ENCODE measurements around the gene SLC22A31.

Gene SLC22A31

DNA sequence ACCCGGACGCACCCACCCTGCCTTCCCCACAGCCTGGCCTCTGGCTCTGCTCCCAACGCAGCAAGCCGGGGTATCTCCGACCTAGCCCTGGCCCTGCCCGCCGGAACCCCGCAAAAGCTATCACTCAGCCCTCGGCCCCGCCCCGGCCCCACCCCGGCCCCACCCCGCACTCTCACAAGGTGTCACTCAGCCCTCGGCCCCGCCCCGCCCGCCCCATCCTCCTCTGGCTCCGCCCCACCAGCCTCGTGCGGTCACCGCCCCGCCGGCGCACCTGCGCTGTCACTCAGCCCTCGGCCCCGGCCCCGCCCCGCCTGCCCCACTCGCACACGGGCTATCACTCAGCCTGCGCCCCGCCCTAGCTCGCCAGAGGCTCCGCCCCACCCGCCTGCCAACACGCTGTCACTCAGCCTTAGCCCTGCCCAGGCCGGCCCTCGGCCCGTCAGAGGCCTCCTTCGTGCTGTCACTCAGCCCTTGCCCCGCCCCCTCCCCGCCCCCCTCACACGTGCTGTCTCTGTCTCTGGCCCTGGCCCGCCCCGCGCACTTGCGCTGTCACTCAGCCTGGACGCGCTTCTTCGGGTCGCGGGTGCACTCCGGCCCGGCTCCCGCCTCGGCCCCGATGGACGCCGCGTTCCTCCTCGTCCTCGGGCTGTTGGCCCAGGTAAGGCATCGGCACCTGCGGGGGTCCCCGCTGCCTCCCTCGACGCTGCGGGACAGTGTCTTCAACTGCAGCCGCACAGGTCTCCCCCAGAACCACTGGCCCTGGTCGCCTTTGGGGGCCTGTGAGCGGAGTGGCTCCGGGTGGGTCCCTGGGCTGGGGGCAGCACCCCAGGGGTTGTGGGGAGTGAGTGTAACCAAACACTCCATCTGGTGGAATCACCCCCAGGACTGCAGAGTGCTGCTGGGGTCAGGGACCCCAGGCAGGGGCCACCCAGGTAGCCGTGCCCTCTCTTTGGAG lies 28.8 kb downstream of the SLC22A31 start, which contains the start of gene CDH15:
Gene CDH15, plus strand, starts transcription at position 533 of the 955 bp plus-strand sequence. Its CDS starts 84 bp downstream, at position 617.
- DNase-seq (ENCODE audit: low read depth): peak; percentile 84
- no peak within 1 kb of the TSS; the same call in 1 of the 2 replicates for H3K4me3 ChIP-seq (ENCODE audit: low read depth, low read length)
- TF ChIP-seq, protein P1, sequence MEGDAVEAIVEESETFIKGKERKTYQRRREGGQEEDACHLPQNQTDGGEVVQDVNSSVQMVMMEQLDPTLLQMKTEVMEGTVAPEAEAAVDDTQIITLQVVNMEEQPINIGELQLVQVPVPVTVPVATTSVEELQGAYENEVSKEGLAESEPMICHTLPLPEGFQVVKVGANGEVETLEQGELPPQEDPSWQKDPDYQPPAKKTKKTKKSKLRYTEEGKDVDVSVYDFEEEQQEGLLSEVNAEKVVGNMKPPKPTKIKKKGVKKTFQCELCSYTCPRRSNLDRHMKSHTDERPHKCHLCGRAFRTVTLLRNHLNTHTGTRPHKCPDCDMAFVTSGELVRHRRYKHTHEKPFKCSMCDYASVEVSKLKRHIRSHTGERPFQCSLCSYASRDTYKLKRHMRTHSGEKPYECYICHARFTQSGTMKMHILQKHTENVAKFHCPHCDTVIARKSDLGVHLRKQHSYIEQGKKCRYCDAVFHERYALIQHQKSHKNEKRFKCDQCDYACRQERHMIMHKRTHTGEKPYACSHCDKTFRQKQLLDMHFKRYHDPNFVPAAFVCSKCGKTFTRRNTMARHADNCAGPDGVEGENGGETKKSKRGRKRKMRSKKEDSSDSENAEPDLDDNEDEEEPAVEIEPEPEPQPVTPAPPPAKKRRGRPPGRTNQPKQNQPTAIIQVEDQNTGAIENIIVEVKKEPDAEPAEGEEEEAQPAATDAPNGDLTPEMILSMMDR (IDR thresholded peaks at IDR 0.05; ENCODE audit: low read depth, low read length, missing control alignments): no peak

DNA sequence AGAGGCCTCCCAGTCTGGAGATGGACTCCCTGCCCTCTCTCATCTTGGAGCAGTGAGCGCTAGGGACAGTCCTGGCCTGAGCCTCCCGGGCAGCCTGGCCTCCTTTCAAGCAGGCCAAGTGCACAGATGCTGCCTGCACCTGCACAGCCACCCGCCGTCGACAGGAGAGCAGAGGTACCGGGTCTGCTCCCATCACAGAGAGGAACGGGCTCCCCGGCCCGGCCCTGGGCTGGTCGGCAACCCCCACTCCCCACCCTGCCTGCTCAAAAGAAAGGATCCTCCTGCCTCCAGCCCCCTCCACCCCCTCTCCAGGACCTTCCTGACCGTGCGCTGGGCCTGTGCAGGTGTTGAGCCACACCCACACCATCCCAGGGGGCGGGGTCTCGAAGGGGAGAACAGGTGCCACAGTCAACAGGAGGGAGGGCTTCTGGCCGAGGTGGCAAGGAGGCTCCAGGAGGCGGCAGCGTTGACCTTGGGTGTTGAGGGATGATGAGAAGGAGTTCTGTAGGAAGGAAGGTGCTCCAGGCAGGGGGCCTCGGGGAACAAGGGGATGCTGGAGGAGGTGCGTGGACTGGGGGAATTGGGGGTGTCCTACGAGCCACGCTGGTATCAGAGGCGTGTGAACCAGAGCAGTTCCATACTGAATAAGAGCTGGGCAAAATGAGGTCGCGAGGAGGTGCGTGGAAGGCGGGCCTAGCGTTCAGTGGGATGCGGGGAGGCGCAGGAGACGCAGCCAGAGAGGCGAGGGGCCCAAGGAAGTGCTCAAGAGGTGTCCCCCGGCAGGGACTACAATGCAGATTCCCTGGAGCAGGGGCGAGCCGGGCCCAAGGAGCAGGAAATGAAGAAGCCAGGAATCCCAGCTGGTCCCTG lies 29.8 kb downstream of the SLC22A31 start:
- DNase-seq (ENCODE audit: low read depth): no peak
- TF ChIP-seq, protein P1 (IDR thresholded peaks at IDR 0.05; ENCODE audit: low read depth, low read length, missing control alignments): no peak
- H3K4me3 ChIP-seq (ENCODE audit: low read depth, low read length): no peak overlapping the region; the same call in 1 of the 2 replicates

DNA sequence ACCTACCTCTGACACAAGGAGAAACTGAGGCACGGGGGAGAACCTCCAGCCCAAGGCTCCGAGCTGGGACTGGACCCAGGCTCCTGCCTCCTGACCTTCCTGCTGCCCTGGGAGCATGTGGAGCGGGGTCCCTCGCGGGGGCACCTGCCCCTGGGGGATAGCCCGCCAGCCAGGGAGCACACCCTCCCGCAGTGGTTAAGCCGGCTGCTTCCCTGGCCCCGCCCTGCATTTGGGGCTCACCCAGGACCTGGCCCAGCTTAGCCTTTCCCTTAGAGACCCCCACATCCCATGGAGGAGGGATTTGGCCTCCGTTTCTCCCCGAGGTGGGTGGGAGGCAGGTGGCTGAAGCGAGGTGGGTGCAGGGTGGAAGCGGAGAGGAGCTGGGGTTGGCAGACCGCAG lies 30.6 kb downstream of the SLC22A31 start:
- TF ChIP-seq, protein P1 (IDR thresholded peaks at IDR 0.05; ENCODE audit: low read depth, low read length, missing control alignments): no peak
- no peak for DNase-seq (ENCODE audit: low read depth)
- H3K4me3 ChIP-seq (ENCODE audit: low read depth, low read length): no peak overlapping the region

DNA sequence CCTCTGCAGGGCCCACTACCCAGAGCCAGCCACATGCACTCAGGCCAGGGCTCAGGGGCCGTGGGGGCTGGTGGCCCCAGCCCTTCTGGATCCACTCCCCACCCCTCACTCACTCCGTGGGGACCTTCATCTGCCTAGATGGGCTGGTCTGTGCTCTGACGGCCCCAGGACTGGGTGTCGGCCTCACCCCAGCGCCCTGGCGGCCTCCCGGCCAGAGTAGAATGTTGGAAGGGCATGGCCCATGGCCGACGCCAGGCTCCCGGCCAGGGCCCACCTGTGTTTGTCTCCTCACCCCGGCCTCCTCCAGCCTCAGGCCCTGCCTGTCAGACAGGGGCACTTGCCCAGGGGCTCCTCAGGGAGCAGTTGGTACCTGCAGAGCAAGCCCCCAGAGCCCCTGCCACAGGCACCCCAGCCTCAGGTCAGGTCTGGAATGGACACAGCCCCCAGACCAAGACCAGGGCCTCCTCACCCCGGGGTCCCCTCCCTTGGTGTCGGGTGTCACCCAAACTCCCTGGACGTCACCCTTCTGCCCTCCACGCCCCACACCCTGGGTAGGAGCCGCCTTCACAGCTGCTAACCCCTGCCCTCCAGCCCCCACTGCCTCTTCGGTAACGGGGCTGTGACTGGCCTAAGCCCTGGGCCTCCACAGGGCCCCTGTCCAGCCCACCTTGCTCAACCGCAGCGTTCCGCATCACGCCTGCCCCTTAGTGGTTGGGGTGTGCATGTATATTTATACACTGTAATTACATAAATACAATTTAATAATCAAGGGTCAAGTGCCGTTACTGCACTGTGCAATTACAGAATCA lies 31.8 kb downstream of the SLC22A31 start:
- TF ChIP-seq, protein P1 (IDR thresholded peaks at IDR 0.05; ENCODE audit: low read depth, low read length, missing control alignments): peak; percentile 6
- no peak overlapping the region for H3K4me3 ChIP-seq (ENCODE audit: low read depth, low read length)
- DNase-seq (ENCODE audit: low read depth): no peak

DNA sequence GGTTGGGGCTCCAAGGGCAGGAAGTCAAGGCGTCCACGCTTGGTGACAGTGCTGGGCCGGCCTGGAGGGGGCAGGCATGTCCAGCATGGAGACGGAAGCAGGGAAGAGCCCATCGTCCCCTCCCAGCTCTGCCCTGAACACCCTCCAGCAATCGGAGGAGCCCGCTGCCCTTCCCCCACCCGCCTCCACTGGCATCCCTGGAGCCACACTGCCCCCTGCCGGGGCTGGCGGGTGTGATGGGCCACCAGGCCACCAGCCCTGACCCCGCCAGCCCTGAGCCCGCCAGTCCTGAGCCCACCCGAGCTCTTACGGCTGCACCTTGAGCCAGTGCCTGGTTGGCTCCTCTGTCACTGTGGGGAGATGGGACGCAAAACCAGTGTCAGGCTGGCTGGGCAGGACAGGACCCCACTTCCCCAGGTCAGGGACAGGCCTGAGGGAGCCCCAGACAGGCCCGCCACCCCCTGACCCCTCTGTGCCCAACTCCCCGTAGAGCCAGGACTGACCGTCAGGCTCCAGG lies 32.9 kb downstream of the SLC22A31 start:
- TF ChIP-seq, protein P1 (IDR thresholded peaks at IDR 0.05; ENCODE audit: low read depth, low read length, missing control alignments): peak; percentile 92
- H3K4me3 ChIP-seq (ENCODE audit: low read depth, low read length): no peak overlapping the region
- DNase-seq (ENCODE audit: low read depth): no peak

All from GM12864 (cell line).